Natural killer cell (primary cell): ENCODE results near the gene NEMP1. TPM values are rescaled to one million over a fixed set of nuclear protein-coding genes. Genes with fewer than 3 reads are reported as not detected.

Source experiments
- ATAC-seq, 3 donors: fragments of 150-1000 bp in 2 of 3; fragments of 200-7000 bp in 1 of 3; cut with Tn5 transposase; 1 replicate in 1 of 3; 2 replicates in 2 of 3; pipeline ENCODE4 v1.10.0; 2021; ENCODE audit warnings: mild to moderate bottlenecking in 2 of 3, moderate library complexity in 2 of 3
- DNase-seq, 2 donors: peaks; one replicate each; pipeline versions ENCODE4 v3.0.0 to v3.0.0-alpha.2; 2013 to 2021; ENCODE audit warnings: mixed read lengths in 1 of 2
- H3K27ac ChIP-seq: one replicate; pipeline ENCODE4 v1.5.1; 2013; ENCODE audit warnings: mild to moderate bottlenecking, low read length
- H3K27me3 ChIP-seq: one replicate; pipeline ENCODE4 v1.6.1; 2013; ENCODE audit warnings: low read length; ENCODE audit not compliant: control insufficient read depth, insufficient read depth
- H3K36me3 ChIP-seq: one replicate; pipeline ENCODE4 v1.6.1; 2013; ENCODE audit warnings: low read length; ENCODE audit not compliant: control insufficient read depth, insufficient read depth
- H3K4me1 ChIP-seq: one replicate; pipeline ENCODE4 v1.6.1; 2013; ENCODE audit warnings: low read length; ENCODE audit not compliant: control insufficient read depth, insufficient read depth
- H3K4me3 ChIP-seq: one replicate; pipeline ENCODE4 v1.5.1; 2013; ENCODE audit warnings: low read length
- H3K9me3 ChIP-seq: one replicate; pipeline ENCODE4 v1.6.1; 2013; ENCODE audit warnings: low read length; ENCODE audit not compliant: control insufficient read depth, insufficient read depth
- H3K27ac Mint-ChIP-seq, 2 donors: one replicate each; pipeline ENCODE4 v1.8.0; 2022; ENCODE audit warnings: mild to moderate bottlenecking in 2 of 2, mixed read lengths in 2 of 2, moderate library complexity in 1 of 2
- H3K27me3 Mint-ChIP-seq, 2 donors: one replicate each; pipeline ENCODE4 v1.8.0; 2022; ENCODE audit warnings: low read depth in 2 of 2, mixed read lengths in 2 of 2
- H3K36me3 Mint-ChIP-seq: one replicate; pipeline ENCODE4 v1.8.0; 2022; ENCODE audit warnings: mixed read lengths
- H3K4me1 Mint-ChIP-seq, 2 donors: one replicate each; pipeline ENCODE4 v1.8.0; 2022; ENCODE audit warnings: mixed read lengths in 2 of 2
- H3K4me3 Mint-ChIP-seq: one replicate; pipeline ENCODE4 v1.8.0; 2022; ENCODE audit warnings: mild to moderate bottlenecking, moderate library complexity, mixed read lengths
- H3K9me3 Mint-ChIP-seq, 2 donors: one replicate each; pipeline ENCODE4 v1.8.0; 2022; ENCODE audit warnings: mixed read lengths in 2 of 2
- CTCF ChIP-seq: fragments of 200-600 bp; IDR thresholded peaks from one replicate; pipeline ENCODE4 v1.8.0; 2022; ENCODE audit warnings: antibody characterized with exemption
- WGBS: methylation state at CpG from one replicate; pipeline ENCODE4 v1.1.7; 2013; ENCODE audit warnings: missing lambda C conversion rate; ENCODE audit not compliant: insufficient coverage; 5-methylcytosine and 5-hydroxymethylcytosine counted together
- intact Hi-C: fragments of 100-400 bp; cut with micrococcal nuclease; formaldehyde crosslinking; loops from one replicate; pipeline ENCODE4 v1.14.2; 2022
- total RNA-seq, 4 donors: library from RNA; stranded (reverse); fragments of 120-200 nt in 1 of 4; gene quantifications; one replicate each; pipeline versions ENCODE4 v1.2.3 to v1.2.4, GENCODE V29; 2013 to 2022

The NEMP1 gene
- total RNA-seq, 3 donors from 2014 or later (not counting 1 experiment from before 2014, with no cell fraction given): 11.1 to 16.7 (median 12.1) TPM

- DNase-seq (no peak), ATAC-seq (no peak)
- TF ChIP-seq CTCF: no peak
- Histone ChIP-seq H3K4me1 (peaks cover 4% of the 10 kb centered on the region), H3K27me3 (no peaks in the 10 kb centered on the region), H3K9me3 (no peaks in the 10 kb centered on the region), H3K4me3 (no peak overlapping the region), H3K27ac (no peak overlapping the region), H3K36me3 (peaks cover 7% of the 10 kb centered on the region)
- Mint-ChIP-seq H3K27me3 (no peaks in the 10 kb centered on the region), H3K4me1 (peaks cover 15 to 16% of the 10 kb centered on the region in 2 donors), H3K4me3 (no peak overlapping the region), H3K36me3 (no peaks in the 10 kb centered on the region), H3K9me3 (no peaks in the 10 kb centered on the region), H3K27ac (peak overlapping the region in 1 of 2 donors; percentile 44)
- intact Hi-C loops: no loop called here
- 82% methylated on average over 2 of the region's 2 CpGs for WGBS
Measured at GRCh38 chr12:57066245-57066644, 12.3 kb downstream of the NEMP1 start.

- H3K4me3 ChIP-seq: no peak overlapping the region
- Mint-ChIP-seq H3K36me3 (no peaks in the 10 kb centered on the region), H3K4me1 (peaks cover 7 to 8% of the 10 kb centered on the region in 2 donors), H3K27me3 (no peaks in the 10 kb centered on the region), H3K27ac (peak overlapping the region; percentile 88 to 95), H3K9me3 (no peaks in the 10 kb centered on the region), H3K4me3 (peak overlapping the region; percentile 84)
- no peaks in the 10 kb centered on the region for H3K4me1 ChIP-seq
- no peaks in the 10 kb centered on the region for H3K27me3 ChIP-seq
- intact Hi-C loops: loop anchor here (2.0 kb wide), 1 partner anchor 15 kb away; the partner anchor contains the start of gene NEMP1
- ATAC-seq: peak; percentile 91 to 97 (median 92)
- DNase-seq: peak in 1 of 2 donors; percentile 92
- H3K36me3 ChIP-seq: peaks cover 10% of the 10 kb centered on the region
- peak overlapping the region; percentile 79 for H3K27ac ChIP-seq
- H3K9me3 ChIP-seq: no peaks in the 10 kb centered on the region
- no peak for TF ChIP-seq CTCF
- WGBS: no CpG with 5 or more reads among the region's 5 CpGs
Measured at GRCh38 chr12:57063991-57064685, 14.5 kb downstream of the NEMP1 start.

- TF ChIP-seq CTCF: no peak
- Mint-ChIP-seq H3K36me3 (peaks cover 7% of the 10 kb centered on the region), H3K27me3 (no peaks in the 10 kb centered on the region), H3K9me3 (no peaks in the 10 kb centered on the region), H3K27ac (no peak overlapping the region), H3K4me3 (no peak overlapping the region), H3K4me1 (no peaks in the 10 kb centered on the region)
- WGBS: 74% methylated on average over 1 of the region's 1 CpG
- H3K27me3 ChIP-seq: no peaks in the 10 kb centered on the region
- H3K27ac ChIP-seq: no peak overlapping the region
- no peaks in the 10 kb centered on the region for H3K9me3 ChIP-seq
- intact Hi-C loops: no loop called here
- no peaks in the 10 kb centered on the region for H3K4me1 ChIP-seq
- peaks cover 12% of the 10 kb centered on the region for H3K36me3 ChIP-seq
- ATAC-seq (no peak), DNase-seq (no peak)
- no peak overlapping the region for H3K4me3 ChIP-seq
Measured at GRCh38 chr12:57058454-57058853, 20.1 kb downstream of the NEMP1 start.
